Effector memory CD4-positive, alpha-beta T cell (primary cell): ENCODE data around the gene CAMTA1.

Experiments
- DNase-seq, 3 donors: peaks; one replicate each; pipeline ENCODE4 v3.0.0-alpha.2; 2020
- H3K27ac ChIP-seq: 2 replicates; pipeline ENCODE4 v1.7.0; 2013; ENCODE audit warnings: mild to moderate bottlenecking, low read length, moderate library complexity; ENCODE audit not compliant: insufficient read depth, poor library complexity, severe bottlenecking
- H3K27me3 ChIP-seq: replicated peaks from 2 replicates; pipeline ENCODE4 v1.7.0; 2013; ENCODE audit warnings: mild to moderate bottlenecking, low read length; ENCODE audit not compliant: insufficient read depth, control insufficient read depth, poor library complexity, severe bottlenecking
- H3K36me3 ChIP-seq: 2 replicates; pipeline ENCODE4 v1.7.0; 2013; ENCODE audit warnings: mild to moderate bottlenecking, low read length, moderate library complexity; ENCODE audit not compliant: control insufficient read depth, insufficient read depth
- H3K4me1 ChIP-seq: 2 replicates; pipeline ENCODE4 v1.7.0; 2013; ENCODE audit warnings: low read length, mild to moderate bottlenecking; ENCODE audit not compliant: control insufficient read depth, insufficient read depth, poor library complexity, severe bottlenecking
- H3K4me3 ChIP-seq: 2 replicates; pipeline ENCODE4 v1.7.0; 2013; ENCODE audit warnings: low read length, low read depth, mild to moderate bottlenecking; ENCODE audit not compliant: insufficient read depth, poor library complexity, severe bottlenecking
- H3K9me3 ChIP-seq: 2 replicates; pipeline ENCODE4 v1.7.0; 2013; ENCODE audit warnings: mild to moderate bottlenecking, low read length, moderate library complexity; ENCODE audit not compliant: control insufficient read depth

Gene CAMTA1

DNA sequence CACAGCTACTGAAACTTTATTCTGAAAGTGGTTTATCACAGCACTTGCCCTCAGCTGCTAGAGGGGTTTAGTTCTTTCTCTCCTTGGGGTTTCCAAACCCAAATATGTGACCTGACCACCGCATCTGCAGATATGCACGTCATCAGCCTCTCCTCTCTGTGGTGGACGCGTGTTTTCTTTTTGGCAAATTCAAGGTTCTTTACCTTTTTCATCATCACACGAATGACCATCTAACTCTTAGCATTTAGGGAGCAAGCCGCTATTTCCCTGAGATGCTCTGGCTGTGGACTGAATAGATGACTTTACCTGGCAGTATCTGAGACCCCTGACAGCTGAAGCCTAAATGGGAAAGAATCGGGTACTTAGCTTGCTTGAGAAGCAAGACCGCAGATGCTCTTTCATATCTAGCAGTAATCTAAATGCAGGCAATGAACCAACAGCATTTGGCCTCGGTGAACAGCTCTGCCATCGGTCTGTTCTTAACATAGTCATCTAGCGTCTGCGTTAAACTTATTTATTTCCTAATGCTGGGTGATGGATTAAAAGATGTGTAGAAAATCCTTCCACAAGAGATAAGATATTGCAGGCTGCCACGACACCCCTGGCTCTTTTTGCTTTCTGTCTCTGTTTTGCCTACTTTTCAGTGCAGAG lies 463.4 kb downstream of the CAMTA1 start:
- no peak overlapping the region for H3K4me3 ChIP-seq
- H3K9me3 ChIP-seq, result no peaks in the 10 kb centered on the region
- no peaks in the 10 kb centered on the region for H3K36me3 ChIP-seq
- no peaks in the 10 kb centered on the region for H3K27me3 ChIP-seq
- H3K4me1 ChIP-seq, result no peaks in the 10 kb centered on the region
- no peak overlapping the region for H3K27ac ChIP-seq
- DNase-seq, result no peak

DNA sequence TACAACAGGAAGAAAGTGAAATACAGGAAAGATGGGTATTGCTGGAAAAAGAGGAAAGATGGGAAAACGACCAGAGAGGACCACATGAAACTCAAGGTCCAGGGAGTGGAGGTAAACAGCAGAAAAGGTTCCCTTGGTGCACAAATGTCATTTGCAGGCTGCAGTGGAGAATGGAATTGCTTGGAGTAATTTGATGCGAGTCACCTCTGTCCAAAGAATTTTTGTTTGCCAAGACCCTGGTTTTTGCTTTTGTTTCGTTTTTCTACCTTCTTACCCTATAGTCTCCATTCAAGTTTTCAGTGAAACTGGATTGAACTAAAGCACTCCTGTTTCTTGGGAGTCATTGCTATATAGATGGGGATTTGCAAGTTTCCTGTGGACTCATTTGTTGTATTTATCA lies 464.3 kb downstream of the CAMTA1 start:
- Histone ChIP-seq H3K9me3 (no peaks in the 10 kb centered on the region), H3K4me3 (no peak overlapping the region), H3K27ac (no peak overlapping the region), H3K4me1 (no peaks in the 10 kb centered on the region), H3K27me3 (no peaks in the 10 kb centered on the region), H3K36me3 (no peaks in the 10 kb centered on the region)
- no peak for DNase-seq

DNA sequence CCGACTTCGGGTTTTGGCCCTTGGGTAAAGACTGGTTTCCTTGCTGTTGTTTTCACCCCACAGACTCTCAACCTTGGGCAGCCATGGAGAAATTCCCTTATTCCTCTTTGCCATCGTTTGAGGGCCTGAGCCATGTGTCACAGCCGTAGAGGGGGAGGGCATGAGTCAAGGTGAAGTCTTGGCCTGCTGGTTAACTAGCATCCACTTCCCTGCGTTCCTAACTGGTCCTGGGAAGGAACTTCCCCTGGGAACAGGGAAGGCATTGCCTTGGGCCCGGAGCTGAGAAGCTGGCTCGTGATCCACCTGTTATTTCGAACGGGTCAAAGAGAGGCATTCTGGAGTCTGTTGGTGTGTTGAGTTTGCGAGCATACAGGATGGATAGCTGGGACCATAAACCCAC lies 464.9 kb downstream of the CAMTA1 start:
- Histone ChIP-seq H3K4me1 (no peaks in the 10 kb centered on the region), H3K4me3 (no peak overlapping the region), H3K9me3 (no peaks in the 10 kb centered on the region), H3K27me3 (no peaks in the 10 kb centered on the region), H3K36me3 (no peaks in the 10 kb centered on the region), H3K27ac (no peak overlapping the region)
- DNase-seq, result no peak

DNA sequence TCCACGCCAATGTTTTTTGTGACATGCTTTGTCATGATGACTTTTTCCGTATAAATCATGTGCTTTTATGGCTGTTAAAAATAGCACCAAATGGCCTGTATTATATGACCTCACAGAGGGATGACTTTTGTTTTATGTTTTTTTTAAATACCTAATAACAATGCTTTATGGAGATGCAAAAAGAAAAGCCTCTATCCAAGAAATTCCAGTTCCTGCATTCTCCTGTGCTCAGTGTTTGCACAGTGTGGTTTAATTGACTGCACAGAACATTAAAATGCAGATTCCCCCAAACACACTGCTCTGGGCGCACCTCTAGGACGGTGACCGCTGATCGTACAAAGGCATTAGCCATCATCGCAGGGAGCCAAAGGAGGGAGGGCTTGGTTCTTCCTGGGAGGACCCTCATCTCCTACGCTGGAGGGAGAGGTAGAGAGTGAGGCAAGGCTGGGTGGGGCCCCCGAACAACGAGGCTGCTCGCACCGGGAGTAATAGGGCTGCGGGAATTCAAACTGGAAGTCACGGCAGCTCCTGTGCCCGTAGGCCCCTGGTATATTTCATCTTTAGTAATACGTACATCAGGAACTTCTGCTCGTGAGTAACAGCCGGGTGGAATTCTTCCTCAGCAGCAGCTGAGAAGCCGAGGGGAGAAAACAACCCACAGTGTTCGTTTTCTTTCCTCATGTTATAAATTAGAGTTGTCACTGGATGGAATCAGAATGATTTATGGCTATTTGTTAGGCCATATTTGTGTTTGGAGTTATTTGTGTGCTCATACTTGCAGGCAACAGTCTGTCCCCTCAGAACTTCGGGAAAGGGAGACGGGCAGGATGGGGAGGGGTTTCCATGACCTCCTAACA lies 465.6 kb downstream of the CAMTA1 start:
- no peak overlapping the region for H3K4me3 ChIP-seq
- H3K27ac ChIP-seq, result no peak overlapping the region
- DNase-seq, result no peak
- no peaks in the 10 kb centered on the region for H3K36me3 ChIP-seq
- no peaks in the 10 kb centered on the region for H3K9me3 ChIP-seq
- no peaks in the 10 kb centered on the region for H3K27me3 ChIP-seq
- H3K4me1 ChIP-seq, result no peaks in the 10 kb centered on the region

DNA sequence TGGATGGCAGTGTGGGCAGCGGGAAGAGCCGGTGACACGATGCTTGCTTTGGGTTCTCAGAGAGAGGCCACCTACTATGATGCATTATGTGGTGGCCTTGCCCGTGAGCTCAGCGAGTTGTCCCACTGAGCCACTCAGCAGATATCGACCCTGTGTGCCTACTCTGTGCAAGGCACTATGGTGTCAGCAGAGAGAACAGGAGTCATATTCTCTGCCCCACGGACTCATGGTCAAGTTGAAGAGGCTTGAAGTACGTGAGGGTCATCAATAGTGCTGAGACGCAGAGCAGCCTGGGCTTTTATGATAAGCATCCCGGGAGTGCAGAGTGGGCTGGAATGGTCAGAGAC lies 466.2 kb downstream of the CAMTA1 start:
- Histone ChIP-seq H3K4me1 (no peaks in the 10 kb centered on the region), H3K27me3 (no peaks in the 10 kb centered on the region), H3K4me3 (no peak overlapping the region), H3K36me3 (no peaks in the 10 kb centered on the region), H3K9me3 (no peaks in the 10 kb centered on the region), H3K27ac (no peak overlapping the region)
- no peak for DNase-seq

DNA sequence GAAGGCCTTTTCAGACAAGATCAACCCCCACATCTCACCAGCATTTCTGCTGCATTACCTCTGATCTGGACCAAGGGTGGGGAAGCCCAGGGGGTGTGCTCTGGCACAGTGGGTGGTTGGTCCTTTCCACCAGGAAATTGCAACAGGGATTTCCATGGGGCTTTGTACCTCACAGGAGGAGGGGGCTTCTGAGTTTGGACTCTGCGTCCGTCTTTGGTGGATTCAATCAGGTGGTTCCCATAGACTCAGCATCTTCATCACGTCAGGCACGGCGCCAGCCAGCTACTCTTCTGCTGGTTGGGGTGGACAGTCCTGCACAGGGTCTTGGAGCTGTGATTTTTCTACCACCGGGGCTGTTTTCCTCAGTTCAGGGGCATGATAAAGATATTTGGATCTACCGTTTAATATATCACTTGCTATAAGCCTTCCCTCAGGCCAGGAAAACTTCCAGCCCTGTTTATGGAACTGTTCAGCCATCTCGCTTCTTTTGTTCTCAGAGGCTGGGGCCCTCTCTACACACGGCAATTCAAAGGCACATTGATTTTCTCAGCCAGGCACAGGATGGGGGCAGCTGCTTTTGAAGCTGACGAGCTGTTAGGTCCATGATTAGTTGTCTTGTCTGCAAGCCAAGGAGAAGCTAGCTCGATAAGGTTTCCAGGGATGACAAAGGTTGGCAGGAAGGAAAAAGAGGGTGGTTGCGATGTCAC lies 467.3 kb downstream of the CAMTA1 start:
- Histone ChIP-seq H3K4me3 (no peak overlapping the region), H3K9me3 (no peaks in the 10 kb centered on the region), H3K27ac (no peak overlapping the region), H3K27me3 (no peaks in the 10 kb centered on the region), H3K36me3 (no peaks in the 10 kb centered on the region), H3K4me1 (no peaks in the 10 kb centered on the region)
- no peak for DNase-seq

DNA sequence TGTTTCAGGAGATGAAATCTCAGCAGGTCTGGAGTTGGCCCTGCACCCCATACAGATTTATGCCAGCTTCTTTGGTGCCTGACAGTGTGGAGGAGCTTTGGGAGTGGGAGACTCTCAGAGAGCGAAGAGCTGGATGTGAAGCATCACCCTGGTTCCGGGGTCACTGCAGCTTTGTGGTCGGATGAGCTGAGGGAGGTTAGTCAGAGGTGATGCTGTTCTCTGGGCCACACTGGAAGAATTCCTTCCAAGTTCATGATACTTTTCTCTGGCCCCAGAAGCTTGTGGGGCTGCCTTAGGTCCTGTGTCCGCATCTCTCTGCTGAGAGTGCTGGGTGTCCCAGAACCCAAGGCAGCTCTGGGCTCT lies 467.8 kb downstream of the CAMTA1 start:
- no peak for DNase-seq
- Histone ChIP-seq H3K27ac (no peak overlapping the region), H3K36me3 (no peaks in the 10 kb centered on the region), H3K27me3 (no peaks in the 10 kb centered on the region), H3K4me3 (no peak overlapping the region), H3K4me1 (no peaks in the 10 kb centered on the region), H3K9me3 (no peaks in the 10 kb centered on the region)

DNA sequence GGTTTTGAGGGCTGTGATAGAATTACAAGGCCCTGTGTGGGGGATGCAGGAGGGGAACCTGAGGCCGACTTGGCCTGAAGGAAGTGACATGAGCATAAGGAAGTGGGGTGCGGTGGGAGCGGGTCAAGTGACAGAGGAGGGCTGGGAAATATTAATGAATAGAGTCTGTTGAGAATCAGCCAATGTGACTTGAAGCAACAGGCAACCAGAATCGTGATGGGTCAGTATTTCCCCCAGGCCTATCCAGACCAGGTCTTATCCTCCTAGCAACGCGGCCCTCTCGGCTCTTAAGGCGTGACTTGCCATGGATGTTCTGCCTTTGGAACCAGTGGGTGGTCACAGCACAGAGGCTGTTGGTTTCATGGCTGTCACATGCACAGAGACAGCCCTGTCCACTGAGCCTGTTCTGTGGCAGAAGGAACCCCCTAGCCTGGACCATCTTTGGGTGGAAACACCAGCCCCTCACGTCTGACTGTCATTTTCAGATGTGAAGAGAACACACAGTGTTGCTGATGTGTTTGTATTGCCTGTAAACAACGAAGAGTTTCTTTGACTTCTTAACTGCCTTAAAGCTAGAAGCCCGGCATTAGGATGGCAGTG lies 468.8 kb downstream of the CAMTA1 start:
- no peaks in the 10 kb centered on the region for H3K27me3 ChIP-seq
- DNase-seq, result no peak
- H3K27ac ChIP-seq, result no peak overlapping the region
- no peaks in the 10 kb centered on the region for H3K36me3 ChIP-seq
- H3K4me3 ChIP-seq, result no peak overlapping the region
- H3K4me1 ChIP-seq, result no peaks in the 10 kb centered on the region
- H3K9me3 ChIP-seq, result no peaks in the 10 kb centered on the region

DNA sequence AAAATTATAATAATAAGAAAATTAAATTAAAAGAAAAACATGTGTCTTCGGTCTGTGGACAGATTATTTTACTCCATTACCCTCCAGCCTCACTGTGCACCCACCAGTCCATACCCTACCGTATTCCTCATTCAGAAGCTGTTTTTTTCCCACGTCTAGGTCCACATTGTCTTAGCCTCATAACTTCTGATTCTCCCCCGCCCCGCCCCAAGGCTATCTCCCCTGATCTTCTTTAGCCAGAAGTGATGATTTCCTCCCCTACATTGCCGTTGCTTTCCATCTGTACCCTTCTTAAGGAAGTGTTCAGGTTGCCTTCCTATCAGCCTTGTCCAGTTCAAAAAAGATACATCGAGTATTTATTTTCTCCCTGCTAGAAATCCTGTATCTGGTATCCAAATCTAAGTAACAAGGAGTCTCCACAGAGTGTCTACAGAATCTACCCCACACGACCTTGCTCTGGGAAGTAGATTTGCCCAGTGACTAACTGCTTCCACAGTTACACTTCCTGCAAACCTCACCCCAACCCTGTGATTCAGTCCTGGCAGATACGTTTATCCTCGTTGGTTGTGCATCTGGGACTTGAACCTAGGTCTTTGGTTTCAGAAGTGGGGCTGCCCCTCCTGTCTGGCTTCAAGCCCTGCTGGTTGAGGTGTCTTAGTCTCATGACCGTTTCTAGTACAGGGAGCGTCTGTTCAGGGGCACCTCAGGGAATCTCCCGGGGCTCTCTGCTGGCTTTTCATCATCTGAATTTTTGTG lies 470.2 kb downstream of the CAMTA1 start:
- Histone ChIP-seq H3K27ac (no peak overlapping the region), H3K4me1 (no peaks in the 10 kb centered on the region), H3K27me3 (no peaks in the 10 kb centered on the region), H3K36me3 (no peaks in the 10 kb centered on the region), H3K4me3 (no peak overlapping the region), H3K9me3 (no peaks in the 10 kb centered on the region)
- DNase-seq, result no peak
